HG02973 (cell line): ENCODE results near the gene IFITM10.

ENCODE experiments used
- ATAC-seq: cut with Tn5 transposase; IDR thresholded peaks from one replicate; pipeline ENCODE4 v1.9.1; 2021; ENCODE audit warnings: moderate library complexity; ENCODE audit not compliant: unreplicated experiment

IFITM10 gene

DNA sequence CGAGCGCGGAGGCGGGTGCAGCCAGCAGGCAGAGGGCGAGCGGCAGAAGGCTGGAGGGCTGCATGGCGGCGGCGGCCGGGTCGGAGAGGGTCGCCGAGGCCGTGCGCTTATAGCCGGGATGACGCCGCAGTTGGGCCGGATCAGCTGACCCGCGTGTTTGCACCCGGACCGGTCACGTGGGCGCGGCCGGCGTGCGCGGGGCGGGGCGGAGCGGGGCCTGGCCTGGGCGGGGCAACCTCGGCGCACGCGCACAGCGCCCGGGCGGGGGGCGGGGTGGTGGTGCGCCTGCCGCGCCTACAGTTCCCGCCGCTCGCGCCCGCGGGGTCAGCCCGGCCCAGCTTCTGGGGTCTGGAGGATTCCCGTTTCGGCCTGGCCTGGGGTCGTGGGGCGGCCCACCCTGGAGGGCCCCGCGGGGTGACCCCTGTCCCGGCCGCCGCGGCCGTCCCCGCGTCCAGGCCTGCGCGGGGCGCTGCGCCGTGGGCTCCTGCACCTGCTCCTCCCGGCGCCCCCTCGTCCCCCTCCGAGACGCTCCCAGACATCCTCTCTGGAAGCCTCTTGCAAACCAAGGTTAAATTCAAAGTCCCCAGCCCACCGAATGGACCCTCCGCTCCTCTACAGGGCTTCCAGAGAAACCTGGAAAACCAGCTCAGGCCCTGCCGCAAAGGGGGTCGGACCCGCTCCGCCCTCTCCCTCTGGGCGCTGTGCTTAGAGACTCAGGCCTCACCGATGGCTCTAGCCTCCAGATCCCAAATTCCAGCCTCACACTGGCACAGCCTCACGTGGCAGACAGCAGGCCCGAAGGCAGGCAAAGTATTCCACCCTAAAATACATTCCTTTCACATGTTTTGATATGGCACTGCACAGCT is 13.6 kb upstream of the IFITM10 start, which contains the start of gene CTSD:
Gene CTSD (minus strand): TSS at position 132 of the 866 bp plus-strand sequence. CDS start 68 bp downstream, at position 64.
- peak; percentile 47 for ATAC-seq

DNA sequence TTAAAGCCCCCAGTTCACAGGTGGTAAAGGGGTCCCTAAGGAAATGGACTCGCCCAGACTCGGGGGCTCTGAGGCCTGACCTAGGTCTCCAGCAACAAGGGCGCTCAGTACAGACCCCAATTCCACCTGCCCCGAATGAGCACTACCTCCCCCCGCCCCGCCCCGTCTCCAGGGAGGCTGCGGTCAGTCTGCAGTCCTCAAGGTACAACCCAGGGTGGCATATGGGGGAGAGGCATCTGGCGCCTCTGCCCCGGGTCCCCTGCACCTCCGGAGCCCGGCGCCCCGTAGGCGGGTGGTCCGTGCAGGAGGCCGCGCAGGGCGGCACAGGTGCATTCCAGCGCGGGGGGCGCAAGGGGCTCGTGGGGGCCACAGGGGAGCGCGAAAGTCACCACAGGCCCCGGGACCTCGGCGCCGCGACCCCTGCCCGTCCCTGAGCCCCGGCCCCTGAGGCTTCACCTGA is 13.0 kb upstream of the IFITM10 start:
- ATAC-seq: peak; percentile 7

DNA sequence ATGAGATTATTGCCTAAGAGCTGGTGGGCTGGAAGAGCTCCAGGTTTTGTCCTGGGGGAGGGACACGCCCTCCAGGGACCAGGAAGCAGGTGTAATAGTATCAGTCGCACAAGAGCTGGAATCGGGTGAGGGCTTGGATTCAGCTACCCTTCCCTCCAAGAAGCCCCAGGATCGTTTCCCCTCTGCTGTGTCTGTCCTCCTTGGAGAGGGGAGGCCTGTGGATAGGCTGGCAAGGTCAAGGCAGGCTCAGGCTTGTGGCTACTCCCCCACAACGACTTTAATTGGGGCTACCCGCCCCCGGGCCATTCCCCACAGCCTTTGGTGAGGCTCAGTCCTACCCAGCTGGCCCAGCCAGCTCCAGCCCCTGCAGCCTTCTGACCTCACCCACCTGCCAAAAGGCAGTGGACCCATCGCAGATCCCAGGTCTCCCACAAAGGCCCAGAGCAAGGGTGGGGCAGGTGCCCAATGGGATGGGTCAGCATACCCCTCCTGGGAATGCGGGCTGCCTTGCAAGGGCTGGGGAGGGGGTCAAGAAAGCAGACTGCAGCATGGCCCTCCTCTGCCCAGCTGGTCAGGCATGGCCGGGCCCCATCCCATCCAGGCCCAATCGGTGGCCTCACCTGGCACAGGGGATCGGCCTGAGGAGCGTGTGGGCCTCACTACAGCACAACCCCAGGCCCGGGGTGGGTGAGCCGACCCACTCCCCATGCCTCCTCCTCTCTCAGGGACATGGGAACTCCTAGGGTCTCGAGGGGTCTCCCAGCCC is 12.3 kb upstream of the IFITM10 start:
- no peak for ATAC-seq

DNA sequence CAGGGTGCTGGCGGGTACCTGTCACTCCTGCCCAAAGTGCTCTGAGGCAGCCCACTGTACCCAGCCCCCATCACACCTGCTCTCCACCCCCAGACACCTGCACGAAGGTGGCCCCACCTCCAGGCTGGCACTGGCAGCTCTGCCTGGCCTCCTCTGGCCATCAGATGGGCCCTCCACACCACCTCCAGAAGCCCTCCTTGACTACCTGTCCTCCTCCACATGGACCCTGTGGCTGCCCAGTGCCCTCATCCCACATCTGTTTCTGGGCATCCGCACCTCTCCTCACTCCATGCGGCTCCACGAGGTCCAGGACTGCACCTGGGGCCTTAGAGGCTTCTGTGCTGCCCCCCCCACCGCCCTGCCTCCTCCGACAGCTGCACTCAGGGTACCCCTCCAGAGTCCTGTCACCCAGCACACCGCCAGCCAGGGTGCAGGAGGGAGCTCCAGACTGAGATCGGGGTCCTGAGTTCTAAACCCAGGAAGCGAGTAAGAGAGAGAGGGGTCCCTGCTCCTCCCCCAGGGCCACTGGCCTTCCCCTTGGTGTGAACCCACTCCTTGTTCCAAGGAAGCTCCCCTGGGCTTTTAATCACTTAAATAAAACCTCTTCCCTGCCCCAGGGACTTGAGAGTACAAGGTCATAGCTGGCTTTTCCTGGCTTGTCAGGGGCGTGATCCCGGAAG is 11.6 kb upstream of the IFITM10 start:
- ATAC-seq: no peak

DNA sequence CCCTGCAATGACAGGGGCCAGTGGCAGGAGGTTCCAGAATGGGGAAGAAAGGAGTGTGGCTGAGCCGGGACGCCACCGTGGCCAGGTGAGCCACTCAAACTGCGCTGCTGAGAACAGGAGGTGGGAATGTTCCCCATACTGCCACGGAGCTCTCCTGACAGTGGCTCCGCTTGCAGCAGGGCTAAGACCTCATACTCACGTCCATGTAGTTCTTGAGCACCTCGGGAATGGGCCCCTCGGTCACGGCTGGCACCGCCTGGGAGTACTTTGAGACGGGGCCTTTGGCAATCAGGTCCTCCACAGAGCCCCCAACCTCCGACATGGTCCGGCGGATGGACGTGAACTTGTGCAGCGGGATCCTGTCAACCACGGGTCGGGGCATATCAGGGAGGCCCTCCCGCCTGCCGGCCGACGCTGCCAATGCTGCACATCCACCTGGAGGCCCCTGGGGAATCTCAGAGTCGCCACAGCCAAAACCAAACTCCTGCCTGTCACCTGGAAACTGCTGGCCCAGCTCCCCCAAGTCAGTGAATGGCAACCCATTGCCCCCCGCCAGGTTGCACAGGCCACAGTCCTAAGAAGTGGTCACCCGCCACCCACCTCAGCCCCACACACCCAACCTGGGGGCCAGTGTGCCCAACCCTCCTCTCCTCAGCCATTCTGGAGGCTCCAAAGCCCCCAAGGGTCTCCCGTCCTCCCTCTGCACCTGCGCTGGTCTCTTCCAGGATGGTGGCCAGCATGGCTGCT is 10.9 kb upstream of the IFITM10 start:
- ATAC-seq: no peak

DNA sequence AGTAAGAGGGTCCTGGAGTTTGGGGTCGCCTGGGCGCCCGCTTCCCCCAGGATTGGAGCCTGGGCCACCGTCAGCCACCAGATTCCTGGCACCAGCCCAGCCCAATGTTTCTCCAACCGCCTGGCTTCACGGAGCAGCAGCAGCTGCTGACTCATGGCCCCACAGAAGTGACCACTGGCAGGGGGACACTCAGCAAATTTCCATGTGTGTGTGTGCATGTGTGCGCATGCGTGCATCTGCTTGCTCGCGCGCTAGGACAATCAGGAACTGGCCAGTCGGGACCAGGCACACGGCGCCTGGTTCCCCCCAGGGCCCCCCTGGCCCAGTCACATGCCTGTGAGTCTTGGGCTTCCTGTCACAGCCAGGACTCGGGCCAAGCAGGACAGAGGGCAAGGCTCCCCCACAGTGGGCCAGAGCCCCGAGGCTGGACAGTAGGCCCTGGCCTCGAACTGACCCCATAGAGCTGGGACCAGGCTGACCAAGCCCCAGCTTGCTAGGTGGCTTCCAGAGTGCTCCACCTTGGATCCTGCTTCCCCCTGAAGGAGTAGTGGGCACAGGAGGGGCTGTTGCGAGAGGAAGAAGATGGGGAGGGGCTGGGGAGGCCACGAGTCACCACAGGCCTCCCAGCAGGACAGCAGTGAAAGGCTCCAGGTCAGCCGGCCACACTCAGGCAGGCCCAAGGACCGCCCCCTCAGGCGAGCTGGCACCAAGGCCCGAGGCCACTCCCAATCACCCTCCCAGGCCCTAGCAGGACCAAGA is 10.1 kb upstream of the IFITM10 start:
- no peak for ATAC-seq

DNA sequence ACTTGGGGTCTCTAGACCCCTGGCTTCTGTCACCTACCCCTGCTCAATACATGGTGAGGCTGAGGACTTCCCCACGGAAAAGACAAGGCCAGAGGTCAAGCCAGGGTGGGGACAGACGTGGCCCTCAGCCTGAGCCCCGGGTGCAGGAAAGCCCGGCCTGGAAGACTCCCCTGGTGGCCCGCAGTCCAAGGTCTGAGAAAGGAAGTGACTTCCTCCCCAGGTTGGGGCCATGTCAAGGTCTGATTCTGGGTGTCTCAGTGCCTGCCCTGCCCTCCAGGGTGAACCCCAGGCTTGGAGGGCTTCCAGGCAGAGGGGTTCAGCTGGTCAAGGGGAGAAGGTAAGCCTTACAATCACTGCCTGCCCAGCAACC is 9.4 kb upstream of the IFITM10 start:
- no peak for ATAC-seq

DNA sequence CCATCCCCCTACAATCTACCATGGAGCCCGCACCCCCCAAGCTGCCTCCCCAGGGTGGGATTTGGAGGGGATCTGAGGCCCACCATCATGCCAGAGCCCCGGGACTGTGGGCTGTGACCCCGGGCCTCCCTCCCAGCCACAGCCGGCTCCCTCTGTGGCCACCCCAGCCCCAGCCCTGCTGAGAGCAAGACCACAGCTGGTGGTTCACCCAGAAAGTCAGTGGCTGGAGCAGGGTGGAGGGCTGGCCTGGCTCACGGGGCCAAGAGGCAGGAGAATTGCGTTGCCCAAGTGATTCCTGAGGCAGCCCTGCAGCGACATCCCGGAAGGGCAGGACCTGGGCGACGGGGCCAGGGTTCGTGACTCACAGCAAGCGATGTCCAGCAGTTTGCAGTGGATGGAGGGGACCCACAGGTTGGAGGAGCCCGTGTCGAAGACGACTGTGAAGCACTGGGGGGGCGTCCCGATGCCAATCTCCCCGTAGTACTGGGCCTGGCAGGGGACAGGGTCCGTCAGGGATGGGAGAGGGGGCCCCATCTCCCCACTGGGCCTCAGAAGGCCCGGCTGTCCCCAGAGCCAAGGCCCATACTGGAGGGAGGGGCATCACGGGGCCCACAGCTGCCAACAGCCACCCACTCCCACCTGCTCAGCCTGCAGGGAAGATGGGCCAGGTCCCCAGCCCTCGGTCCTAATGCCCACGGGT is 8.9 kb upstream of the IFITM10 start:
- ATAC-seq: no peak

DNA sequence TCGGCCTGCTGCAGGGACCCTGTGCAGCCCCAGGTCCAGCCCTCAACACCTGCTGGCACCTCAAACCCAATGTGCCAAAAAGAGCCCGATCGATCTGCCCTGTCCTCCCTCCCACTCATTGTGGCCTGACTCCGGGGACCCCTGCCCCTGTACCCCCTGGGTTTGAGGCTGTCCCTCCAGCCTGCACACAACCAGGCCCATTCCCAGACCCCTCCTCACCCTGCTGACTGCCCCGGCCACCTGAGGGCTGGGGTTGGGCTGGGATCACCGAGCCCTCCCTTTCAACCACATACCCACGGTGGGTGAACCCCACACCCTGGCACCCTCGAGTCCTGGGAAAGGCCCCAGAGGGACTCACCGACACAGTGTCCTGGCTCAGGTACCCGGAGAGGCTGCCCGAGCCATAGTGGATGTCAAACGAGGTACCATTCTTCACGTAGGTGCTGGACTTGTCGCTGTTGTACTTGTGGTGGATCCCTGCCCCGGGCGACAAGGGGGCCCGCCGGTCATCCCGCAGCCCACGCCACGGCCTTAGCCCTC is 8.3 kb upstream of the IFITM10 start:
- ATAC-seq: no peak

DNA sequence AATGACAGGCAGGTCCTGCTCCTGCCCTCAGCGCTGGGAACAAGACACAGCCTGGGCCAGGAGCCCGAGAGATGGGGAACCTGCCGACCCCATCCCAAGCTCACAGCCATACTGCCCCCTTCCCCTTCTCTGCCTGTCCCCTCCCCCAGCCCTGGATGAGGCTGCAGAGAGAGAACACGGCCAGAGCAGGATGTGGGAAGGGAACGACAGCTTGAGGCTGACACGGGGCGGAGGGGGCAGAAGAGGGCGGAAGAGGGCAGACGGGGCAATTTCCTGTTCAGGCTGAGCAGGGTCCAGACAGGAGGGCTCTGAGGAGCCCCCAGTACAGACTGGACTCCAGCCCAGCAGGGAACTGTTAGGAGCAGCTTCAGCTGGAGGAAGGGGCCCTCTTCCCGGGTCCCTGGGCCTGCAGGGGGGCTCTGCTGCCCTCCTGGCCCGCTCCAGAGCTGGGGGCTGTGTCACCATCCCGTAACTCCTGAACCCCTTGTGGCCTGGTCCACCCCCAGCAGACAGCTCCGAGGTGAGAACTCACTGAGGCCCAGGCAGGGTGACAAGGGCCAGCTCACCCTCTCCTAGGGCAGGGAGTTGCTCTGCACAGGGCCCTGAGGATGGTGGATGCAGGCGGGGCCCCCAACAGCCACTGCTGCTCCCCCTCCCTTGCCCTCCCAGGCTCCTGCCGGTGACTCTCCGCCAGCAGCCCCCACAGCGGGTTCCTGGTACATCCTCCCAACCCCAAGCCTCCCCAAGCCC is 7.6 kb upstream of the IFITM10 start:
- ATAC-seq: no peak

DNA sequence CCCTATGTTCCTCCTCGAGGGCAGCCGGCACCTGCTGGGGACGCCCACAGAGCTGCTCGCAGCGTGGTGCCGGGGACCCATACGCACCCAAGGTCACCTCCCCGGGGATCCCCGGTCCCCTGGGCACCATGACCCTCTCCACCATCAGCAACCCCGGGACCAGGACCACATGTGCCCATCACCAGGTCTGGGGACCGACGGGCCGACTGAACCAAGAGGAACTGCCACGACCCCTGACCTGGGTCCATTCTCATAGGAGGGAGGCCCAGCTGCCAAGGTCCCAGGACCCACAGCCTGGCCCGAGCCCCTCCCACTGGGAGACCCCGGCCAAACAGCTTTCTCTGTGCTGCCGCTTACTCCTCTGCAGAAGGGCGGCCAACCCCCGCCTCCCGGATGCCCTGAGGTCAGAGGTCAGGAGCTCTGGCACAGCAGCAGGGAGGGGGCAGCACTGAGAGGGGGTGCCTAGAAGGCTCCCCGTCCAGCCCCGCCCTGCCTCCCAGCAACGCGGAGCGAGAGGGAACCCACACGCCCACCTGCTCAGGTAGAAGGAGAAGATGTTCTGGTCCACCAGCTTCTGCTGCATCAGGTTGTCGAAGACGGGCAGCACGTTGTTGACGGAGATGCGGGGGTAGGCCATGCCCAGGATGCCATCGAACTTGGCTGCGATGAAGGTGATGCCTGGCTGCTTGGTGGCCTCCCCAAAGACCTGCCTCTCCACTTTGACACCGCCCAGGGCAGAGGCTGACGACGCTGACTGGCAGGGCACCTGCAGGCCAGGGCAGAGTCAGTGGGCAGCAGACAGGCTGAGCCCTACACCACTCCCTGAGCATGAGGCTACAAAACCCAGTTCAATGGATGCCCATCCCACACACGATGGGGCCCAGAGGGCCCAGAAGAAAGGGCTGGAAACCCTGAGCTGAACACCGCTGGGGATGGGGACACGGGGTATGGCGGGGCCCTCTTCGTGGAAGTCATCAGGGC is 6.7 kb upstream of the IFITM10 start:
- ATAC-seq: no peak

DNA sequence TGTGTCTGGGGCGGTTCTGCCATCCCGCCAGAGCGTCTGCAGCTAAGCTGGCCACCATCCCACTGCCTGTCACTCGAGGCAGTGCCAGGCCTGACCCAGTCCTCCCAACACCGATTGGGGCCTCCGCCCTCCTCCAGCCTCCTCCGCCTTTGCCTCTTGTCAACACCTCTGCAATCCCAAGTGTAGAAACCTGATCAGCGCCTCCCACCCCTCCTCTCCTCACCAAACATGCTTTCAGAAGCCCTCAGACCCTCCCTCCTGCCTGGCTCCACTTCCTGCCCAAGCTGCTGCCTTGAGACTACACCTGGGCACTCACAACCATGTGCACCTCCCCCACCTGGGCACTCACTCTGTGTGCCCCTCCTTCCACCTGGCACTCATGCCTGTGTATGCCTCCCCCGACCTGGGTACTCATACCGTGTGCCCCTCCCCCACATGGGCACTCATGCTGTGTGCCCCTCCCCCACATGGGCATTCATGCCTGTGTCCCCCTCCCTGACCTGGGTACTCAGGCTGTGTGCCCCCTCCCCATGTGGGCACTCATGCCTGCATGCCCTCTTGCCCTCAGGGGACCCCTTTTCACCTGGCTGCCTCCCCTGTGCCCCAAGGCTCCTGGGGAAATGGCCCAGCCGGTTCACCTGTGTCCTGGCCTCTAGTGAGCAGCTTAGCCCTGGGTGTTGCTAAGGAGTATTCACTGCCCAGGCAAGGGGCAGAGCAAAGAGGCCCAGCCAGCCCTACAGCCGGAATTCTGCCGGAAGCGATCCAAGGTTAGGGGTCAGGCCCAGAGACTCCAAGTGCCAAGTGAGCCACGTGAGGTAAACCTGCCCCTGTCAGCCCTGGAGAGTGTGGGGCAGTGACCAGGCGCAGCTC is 5.5 kb upstream of the IFITM10 start:
- no peak for ATAC-seq

DNA sequence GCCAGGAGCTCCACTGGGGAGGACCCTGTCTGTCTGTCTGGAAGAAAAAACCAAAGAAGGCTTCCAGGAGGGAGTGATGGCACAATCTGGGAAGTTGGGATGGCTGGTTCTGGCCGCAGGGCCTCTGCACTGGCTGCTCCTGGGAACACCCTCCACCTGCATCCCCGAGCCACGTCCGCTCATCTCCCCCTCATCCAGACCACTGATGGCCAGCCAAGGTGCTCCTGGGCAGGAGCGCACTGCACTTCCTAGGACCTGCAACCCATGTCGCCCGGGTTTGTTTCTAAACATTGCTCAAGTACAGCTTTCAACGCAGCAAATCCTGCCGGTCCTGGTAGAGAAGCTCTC is 4.9 kb upstream of the IFITM10 start:
- no peak for ATAC-seq

DNA sequence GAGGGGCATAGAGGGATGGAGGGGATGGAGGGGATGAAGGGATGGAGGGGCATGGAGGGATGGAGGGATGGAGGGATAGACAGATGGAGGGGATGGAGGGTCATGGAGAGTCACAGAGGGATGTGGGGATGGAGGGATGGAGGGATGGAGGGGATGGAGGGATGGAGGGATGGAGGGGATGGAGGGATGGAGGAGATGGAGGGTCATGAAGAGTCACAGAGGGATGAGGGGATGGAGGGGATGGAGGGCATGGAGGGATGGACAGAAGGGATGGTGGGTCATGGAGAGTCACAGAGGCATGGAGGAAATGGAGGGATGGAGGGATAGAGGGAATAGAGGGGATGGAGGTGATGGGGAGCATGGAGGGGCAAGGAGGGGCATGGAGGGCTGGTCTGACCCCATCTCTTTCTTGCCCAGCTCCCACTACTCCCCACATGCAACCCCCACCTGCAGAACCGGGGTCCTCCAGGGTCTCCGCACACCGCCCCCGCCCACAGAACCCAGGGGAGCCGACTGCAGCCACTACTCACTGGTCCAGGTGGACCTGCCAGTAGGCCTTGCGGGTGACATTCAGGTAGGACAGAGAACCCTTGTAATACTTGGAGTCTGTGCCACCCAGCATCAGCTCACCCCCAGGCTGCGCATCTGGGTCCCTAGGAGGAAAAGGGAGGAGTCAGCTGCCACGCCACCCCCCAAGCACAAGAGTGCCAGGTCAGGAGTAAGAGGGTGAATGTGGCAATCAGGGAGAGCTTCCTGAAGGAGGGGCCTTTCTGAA is 4.2 kb upstream of the IFITM10 start:
- no peak for ATAC-seq

DNA sequence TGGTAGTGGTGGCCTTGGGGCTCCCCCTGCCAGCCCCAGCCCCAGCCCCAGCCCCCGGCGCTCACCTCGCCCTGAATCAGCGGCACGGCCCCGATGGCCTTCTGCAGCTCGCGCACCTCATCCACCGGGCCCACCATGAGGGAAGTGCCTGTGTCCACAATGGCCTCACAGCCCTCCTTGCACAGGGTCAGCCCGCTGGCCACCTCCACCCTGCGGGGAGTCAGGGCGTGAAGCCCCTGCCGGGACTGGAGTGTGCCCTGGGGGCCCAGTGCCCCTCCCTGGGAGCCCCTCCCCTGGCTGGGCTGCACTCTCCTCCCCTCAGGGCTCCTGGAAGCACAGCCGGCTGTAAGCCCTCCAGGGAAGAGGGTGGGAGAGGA is 3.5 kb upstream of the IFITM10 start:
- no peak for ATAC-seq
